GM19099 (cell line): ENCODE measurements around the gene ZNF628.

Source experiments
- POLR2A ChIP-seq: IDR thresholded peaks from 3 replicates; pipeline ENCODE4 v1.6.1; 2011; ENCODE audit warnings: low read depth; ENCODE audit not compliant: insufficient read length; ENCODE audit errors: extremely low read depth

The ZNF628 gene

DNA sequence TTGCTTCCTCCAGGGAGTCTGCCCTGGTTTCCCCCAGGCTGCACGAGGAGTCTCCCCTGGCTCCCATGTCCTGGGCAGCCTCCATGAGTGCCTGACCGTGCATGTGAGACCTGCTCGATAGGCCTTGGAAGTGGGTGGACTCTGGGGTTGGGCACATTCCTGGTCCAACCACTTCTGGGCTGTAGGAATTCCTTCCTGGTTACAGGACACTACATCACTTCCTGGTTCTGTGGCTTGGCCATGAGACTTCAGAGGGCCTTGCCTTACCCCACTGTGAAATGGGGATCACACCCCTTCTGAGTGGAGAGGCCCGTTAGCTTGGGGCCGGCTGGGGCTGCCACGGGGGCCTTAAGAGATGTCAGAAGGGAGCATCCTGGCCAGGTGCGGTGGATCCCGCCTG is 4.0 kb upstream of the ZNF628 start:
- TF ChIP-seq POLR2A = no peak

- no peak for TF ChIP-seq POLR2A
Observed at GRCh38 chr19:55473225-55474012, 3.0 kb upstream of the ZNF628 start.

DNA sequence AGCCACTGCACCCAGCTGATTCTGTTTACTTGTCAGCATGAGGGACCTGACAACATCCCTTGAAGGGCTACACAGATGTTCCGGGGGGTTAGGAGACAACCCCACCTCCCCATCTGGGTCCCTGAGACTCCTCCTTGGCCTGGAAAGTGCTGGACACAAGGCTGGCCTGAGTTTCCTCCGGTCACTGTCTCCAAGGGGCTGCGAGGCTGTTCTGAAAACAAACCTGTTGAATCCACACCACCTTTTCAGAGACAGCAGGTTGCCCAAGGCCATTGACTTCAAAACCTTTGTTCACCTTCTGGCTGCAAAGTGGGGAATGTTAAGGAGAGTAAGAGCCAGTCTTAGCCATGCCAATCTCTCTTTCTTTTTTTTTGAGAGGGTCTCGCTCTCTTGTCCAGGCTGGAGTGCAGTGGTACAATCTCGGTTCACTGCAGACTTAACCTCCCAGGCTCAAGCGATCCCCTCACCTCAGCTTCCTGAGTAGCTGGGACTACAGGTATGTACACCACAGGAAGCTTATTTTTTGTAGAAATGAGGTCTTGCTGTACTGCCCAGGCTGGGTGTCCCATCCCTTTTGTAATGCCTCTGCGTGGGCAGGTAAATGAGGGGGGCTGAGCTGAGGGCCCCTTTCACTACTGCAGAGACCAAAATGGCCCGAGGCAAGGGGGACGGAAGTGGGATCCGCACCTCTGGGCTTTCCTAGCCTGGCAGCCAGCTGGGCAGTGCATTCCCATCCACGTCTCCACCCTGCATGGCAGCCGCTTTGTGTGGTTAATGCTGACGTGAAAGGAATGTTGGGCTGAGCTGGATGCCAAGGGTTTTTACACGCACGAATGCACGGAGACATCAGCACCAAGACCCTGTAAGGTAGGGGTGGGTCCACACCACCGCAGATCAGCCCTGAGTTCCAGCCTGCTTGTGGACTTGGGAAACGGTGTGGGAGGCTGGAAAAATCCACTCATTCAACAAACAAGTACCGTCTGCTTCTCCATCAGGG is 1.9 kb upstream of the ZNF628 start:
- TF ChIP-seq POLR2A = no peak

GRCh38 chr19:55477905-55478304 is 1.5 kb downstream of the ZNF628 start:
- TF ChIP-seq POLR2A = no peak

DNA sequence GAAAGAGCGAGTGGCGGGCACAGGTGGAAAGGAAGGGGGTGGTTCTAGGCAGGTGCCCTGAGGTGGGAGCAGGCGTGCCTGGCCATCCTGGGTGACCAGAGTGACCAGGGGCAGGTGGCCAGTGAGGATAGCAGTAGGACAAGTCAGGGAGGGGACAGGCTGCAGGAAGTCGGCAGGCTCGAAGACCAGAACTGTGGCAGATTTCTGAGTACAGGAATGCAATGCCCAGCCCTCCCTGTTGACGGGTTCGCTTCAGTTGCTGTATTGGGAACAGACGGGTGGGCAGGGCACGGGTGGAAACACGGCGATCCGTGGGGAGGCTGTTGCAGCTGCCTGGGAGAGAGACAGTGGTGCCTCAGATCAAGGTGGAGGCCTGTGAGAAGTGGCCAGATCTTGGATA is 1.9 kb downstream of the ZNF628 start:
- TF ChIP-seq POLR2A = no peak

DNA sequence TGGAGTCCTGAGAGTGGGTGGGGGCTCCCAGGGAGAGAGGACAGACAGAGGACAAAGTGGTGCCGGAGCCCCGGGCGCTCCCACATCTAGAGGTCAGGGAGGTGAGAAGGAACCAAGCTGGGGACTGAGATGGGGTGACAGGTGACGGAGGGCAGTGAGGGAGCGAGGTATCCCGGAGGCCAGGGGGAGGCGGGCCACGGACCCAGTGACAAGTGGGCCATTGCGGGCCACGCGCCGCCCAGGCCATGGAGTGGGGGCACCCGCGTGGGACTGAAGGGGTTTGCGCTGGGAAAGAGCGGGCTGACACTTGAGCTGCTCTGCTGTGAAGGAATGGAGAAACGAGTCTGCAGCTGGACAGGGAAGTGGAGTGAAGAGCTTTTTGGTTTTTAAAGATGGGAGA is 2.6 kb downstream of the ZNF628 start:
- TF ChIP-seq POLR2A = no peak

DNA sequence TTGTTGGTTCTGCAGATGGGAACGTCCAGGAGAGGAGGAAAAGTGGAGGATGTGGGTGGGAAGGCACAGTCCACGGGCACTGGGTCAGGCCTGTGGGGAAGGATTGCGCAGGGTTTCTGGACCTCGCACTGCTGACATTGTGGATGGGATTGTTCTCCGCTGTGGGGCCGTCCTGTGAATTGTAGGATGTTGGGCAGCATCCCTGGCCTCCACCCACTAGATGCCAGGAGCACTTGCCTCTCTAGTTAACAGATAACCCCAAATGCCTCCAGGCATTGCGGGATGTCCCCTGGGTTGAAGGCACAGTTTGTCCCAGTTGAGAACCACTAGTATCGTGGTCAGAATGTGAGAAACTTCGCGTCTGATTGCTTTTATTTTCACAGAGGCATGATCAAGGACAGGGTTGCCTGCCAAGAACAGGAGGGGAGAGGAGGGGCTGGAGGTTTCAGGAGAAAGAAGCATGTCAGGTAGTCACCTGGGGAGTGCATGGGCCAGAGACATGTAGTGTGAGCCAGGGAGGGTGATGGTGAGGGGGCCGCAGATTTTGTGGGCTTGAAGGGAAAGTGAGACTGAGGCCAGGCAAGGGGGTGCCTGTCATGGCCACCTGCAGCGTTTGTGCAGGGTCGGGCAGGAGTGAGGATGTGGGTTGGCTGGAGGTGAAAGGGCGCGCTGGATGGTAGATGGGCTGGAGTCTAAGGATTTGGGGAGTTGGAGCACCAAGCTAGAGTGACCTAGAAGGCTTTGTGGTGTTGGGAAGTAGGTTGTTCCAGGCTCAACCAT is 3.2 kb downstream of the ZNF628 start:
- no peak for TF ChIP-seq POLR2A

DNA sequence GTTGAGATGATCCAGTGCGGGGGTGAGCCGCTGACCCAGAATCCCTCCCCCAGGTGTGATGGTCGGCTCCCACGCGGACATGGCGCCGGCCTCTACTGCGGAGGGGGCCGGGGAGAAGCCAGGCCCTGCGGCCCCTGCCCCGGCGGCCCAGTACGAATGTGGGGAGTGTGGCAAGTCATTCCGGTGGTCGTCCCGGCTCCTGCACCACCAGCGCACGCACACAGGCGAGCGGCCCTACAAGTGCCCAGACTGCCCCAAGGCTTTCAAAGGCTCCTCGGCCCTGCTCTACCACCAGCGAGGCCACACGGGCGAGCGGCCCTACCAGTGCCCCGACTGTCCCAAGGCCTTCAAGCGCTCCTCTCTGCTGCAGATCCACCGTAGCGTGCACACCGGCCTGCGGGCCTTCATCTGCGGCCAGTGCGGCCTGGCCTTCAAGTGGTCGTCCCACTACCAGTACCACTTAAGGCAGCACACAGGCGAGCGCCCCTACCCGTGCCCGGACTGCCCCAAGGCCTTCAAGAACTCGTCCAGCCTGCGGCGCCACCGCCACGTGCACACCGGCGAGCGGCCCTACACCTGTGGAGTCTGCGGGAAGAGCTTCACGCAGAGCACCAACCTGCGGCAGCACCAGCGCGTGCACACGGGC is 4.9 kb downstream of the ZNF628 start:
- TF ChIP-seq POLR2A = no peak

DNA sequence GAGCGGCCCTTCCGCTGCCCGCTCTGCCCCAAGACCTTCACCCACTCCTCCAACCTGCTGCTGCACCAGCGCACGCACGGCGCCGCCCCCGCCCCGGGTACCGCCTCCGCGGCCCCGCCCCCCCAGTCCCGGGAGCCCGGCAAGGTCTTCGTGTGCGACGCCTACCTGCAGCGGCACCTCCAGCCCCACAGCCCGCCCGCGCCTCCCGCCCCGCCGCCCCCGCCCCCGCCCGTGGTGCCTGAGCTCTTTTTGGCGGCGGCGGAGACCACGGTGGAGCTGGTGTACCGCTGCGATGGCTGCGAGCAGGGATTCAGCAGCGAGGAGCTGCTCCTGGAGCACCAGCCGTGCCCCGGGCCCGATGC is 5.4 kb downstream of the ZNF628 start:
- TF ChIP-seq POLR2A = no peak

DNA sequence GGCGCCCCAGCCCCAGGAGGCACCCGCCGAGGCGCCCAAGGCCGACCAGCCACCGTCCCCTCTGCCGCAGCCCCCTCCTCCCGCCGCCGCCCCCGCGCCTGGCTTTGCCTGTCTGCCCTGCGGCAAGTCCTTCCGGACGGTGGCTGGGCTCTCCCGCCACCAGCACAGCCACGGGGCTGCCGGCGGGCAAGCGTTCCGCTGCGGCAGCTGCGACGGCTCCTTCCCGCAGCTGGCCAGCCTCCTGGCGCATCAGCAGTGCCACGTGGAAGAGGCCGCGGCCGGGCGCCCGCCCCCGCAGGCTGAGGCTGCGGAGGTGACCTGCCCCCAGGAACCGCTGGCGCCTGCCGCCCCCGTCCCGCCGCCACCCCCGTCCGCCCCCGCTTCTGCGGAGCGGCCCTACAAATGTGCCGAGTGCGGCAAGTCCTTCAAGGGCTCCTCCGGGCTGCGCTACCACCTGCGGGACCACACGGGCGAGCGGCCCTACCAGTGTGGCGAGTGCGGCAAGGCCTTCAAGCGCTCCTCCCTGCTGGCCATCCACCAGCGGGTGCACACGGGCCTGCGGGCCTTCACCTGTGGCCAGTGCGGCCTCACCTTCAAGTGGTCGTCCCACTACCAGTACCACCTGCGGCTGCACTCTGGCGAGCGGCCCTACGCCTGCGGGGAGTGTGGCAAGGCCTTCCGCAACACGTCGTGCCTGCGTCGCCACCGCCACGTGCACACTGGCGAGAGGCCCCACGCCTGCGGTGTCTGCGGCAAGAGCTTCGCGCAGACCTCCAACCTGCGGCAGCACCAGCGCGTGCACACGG is 5.9 kb downstream of the ZNF628 start:
- no peak for TF ChIP-seq POLR2A

GRCh38 chr19:55482967-55483705 is 6.7 kb downstream of the ZNF628 start:
- TF ChIP-seq POLR2A = no peak

DNA sequence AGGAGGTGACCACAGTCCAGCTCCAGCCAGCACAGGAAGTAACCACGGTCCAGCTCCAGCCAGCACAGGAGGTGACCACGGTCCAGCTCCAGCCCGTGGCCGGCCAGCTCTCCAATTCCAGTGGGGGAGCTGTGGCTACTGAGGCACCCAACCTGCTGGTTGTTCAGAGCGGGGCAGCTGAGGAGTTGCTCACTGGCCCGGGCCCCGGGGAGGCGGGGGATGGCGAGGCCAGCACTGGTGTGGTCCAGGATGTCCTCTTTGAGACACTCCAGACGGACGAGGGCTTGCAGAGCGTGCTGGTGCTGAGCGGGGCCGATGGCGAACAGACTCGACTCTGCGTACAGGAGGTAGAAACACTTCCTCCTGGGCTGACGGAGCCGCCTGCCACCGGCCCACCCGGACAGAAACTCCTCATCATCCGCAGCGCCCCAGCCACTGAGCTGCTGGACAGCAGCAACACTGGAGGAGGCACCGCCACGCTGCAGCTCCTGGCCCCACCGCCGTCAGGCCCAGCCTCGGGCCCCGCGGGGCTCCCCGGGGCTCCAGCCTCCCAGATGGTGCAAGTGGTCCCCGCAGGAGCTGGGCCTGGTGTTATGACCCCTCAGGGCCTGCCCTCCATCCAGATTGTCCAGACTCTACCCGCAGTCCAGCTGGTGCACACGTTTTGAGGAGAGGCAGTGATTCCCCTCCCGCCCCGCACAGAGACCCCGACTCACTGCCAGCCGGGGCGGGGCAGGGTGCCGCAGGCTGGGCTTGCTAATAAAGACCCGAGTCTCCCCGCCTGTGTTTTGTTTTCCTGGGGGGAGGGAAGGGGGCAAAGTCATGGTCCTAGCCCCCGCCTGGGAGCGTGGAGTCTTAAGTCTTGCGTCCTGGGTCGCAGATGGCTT is 7.5 kb downstream of the ZNF628 start:
- TF ChIP-seq POLR2A = no peak
